Osteocyte (in vitro differentiated cells): ENCODE measurements around the gene MYO7B. TPM values are rescaled to one million over a fixed set of nuclear protein-coding genes. Genes with fewer than 3 reads are reported as not detected.
A peak's percentile ranks its signal among the peaks of the same experiment; 100 is the strongest.

Source experiments
- DNase-seq: peaks from one replicate; pipeline ENCODE4 v3.0.0; 2021; ENCODE audit warnings: mixed read lengths; ENCODE audit not compliant: unreplicated experiment; ENCODE audit errors: extremely low spot score
- H3K27ac Mint-ChIP-seq: one replicate; pipeline ENCODE4 v1.8.0; 2021; ENCODE audit warnings: mild to moderate bottlenecking, mixed read lengths; ENCODE audit not compliant: unreplicated experiment
- H3K27me3 Mint-ChIP-seq: one replicate; pipeline ENCODE4 v1.8.0; 2021; ENCODE audit warnings: mixed read lengths; ENCODE audit not compliant: unreplicated experiment
- H3K36me3 Mint-ChIP-seq: one replicate; pipeline ENCODE4 v1.8.0; 2021; ENCODE audit warnings: mixed read lengths; ENCODE audit not compliant: unreplicated experiment
- H3K4me1 Mint-ChIP-seq: one replicate; pipeline ENCODE4 v1.8.0; 2021; ENCODE audit warnings: mixed read lengths; ENCODE audit not compliant: unreplicated experiment
- H3K4me3 Mint-ChIP-seq: one replicate; pipeline ENCODE4 v1.8.0; 2021; ENCODE audit warnings: mild to moderate bottlenecking, moderate library complexity, mixed read lengths; ENCODE audit not compliant: unreplicated experiment
- H3K9me3 Mint-ChIP-seq: one replicate; pipeline ENCODE4 v1.8.0; 2021; ENCODE audit warnings: mixed read lengths; ENCODE audit not compliant: unreplicated experiment
- total RNA-seq: library from RNA; stranded (reverse); gene quantifications from 2 replicates; pipeline ENCODE4 v1.2.1, GENCODE V29; 2021
- TF ChIP-seq, protein P1 (sequence below): fragments of 200-600 bp; sonication (generic); IDR thresholded peaks from 2 replicates; pipeline ENCODE4 v1.5.0; 2021; ENCODE audit warnings: antibody characterized with exemption, mild to moderate bottlenecking, moderate library complexity

The MYO7B gene
- total RNA-seq, 1 donor from 2014 or later: not detected

DNA sequence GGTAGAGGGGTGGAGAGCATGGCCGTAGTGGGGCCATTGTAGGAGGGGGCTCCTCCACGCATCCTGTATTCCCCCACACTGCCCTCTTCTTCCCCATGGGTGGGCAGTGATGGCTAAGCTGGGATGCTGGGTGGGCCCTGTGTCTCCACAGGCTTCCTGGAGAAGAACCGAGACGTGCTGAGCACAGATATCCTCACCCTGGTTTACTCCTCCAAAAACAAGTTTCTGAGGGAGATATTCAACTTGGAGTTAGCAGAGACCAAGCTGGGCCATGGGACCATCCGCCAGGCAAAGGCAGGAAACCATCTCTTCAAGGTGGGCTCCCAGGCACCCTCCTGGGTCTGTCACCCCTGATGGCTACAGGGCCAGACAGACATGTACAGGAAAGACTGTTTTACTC is 52.8 kb downstream of the MYO7B start:
- Mint-ChIP-seq H3K36me3 (no peaks in the 10 kb centered on the region), H3K27me3 (peaks cover 2% of the 10 kb centered on the region)
- TF ChIP-seq, protein P1, sequence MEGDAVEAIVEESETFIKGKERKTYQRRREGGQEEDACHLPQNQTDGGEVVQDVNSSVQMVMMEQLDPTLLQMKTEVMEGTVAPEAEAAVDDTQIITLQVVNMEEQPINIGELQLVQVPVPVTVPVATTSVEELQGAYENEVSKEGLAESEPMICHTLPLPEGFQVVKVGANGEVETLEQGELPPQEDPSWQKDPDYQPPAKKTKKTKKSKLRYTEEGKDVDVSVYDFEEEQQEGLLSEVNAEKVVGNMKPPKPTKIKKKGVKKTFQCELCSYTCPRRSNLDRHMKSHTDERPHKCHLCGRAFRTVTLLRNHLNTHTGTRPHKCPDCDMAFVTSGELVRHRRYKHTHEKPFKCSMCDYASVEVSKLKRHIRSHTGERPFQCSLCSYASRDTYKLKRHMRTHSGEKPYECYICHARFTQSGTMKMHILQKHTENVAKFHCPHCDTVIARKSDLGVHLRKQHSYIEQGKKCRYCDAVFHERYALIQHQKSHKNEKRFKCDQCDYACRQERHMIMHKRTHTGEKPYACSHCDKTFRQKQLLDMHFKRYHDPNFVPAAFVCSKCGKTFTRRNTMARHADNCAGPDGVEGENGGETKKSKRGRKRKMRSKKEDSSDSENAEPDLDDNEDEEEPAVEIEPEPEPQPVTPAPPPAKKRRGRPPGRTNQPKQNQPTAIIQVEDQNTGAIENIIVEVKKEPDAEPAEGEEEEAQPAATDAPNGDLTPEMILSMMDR: no peak

GRCh38 chr2:127589358-127589757 is 53.9 kb downstream of the MYO7B start:
- H3K27me3 Mint-ChIP-seq: no peaks in the 10 kb centered on the region
- no peaks in the 10 kb centered on the region for H3K36me3 Mint-ChIP-seq
- no peaks in the 10 kb centered on the region for H3K9me3 Mint-ChIP-seq
- H3K4me1 Mint-ChIP-seq: peaks cover 3% of the 10 kb centered on the region
- peak; percentile 65 for DNase-seq
- no peak overlapping the region for H3K4me3 Mint-ChIP-seq
- TF ChIP-seq, protein P1: no peak
- H3K27ac Mint-ChIP-seq: no peak overlapping the region

More for the DNA sequence above, 52.8 kb downstream of the MYO7B start:
- peak; percentile 63 for DNase-seq
- no peak overlapping the region for H3K27ac Mint-ChIP-seq
- peaks cover 3% of the 10 kb centered on the region for H3K4me1 Mint-ChIP-seq
- no peak overlapping the region for H3K4me3 Mint-ChIP-seq
- H3K9me3 Mint-ChIP-seq: no peaks in the 10 kb centered on the region

DNA sequence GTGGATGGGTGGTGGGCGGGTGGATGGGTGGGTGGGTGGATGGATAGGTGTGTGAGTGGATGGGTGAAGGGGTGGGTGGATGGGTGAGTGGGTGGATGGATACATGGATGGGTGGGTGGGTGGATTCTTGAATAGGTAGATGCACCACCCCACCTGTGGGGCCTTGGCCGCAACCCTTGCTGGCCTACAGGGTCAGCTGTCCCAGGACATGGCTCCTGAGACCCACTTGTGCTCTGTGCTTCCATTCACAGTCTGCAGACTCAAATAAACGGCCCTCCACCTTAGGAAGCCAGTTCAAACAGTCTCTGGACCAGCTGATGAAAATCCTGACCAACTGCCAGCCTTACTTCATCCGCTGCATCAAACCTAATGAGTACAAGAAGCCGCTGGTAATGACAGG is 54.4 kb downstream of the MYO7B start:
- Mint-ChIP-seq H3K9me3 (no peaks in the 10 kb centered on the region), H3K4me3 (no peak overlapping the region), H3K27ac (no peak overlapping the region), H3K36me3 (no peaks in the 10 kb centered on the region), H3K27me3 (no peaks in the 10 kb centered on the region), H3K4me1 (peaks cover 3% of the 10 kb centered on the region)
- peak; percentile 59 for DNase-seq
- TF ChIP-seq, protein P1: no peak

GRCh38 chr2:127590386-127591190 is 55.1 kb downstream of the MYO7B start:
- H3K9me3 Mint-ChIP-seq: peaks cover 4% of the 10 kb centered on the region
- peaks cover 3% of the 10 kb centered on the region for H3K4me1 Mint-ChIP-seq
- TF ChIP-seq, protein P1: no peak
- no peaks in the 10 kb centered on the region for H3K27me3 Mint-ChIP-seq
- no peak overlapping the region for H3K4me3 Mint-ChIP-seq
- no peak overlapping the region for H3K27ac Mint-ChIP-seq
- no peaks in the 10 kb centered on the region for H3K36me3 Mint-ChIP-seq
- peak; percentile 62 for DNase-seq

- Mint-ChIP-seq H3K4me1 (peaks cover 3% of the 10 kb centered on the region), H3K9me3 (peaks cover 8% of the 10 kb centered on the region), H3K27me3 (no peaks in the 10 kb centered on the region), H3K36me3 (no peaks in the 10 kb centered on the region), H3K27ac (no peak overlapping the region), H3K4me3 (no peak overlapping the region)
- DNase-seq: peak; percentile 85
- TF ChIP-seq, protein P1: peak; percentile 86
Measured at GRCh38 chr2:127591221-127591923, 55.9 kb downstream of the MYO7B start.
